Mammary epithelial cell (primary cell): Measurements from ENCODE around the gene CBX2.

Experiments
- EZH2 ChIP-seq: IDR thresholded peaks from 2 replicates; pipeline ENCODE4 v1.6.1; 2012; ENCODE audit warnings: low read length, inconsistent platforms, borderline replicate concordance
- TF ChIP-seq, protein P1 (sequence below), 2 donors: IDR thresholded peaks in 1 of 2; conservative IDR thresholded peaks in 1 of 2; 2 replicates each; pipeline ENCODE4 v1.5.1; 2011 to 2012; ENCODE audit warnings: inconsistent platforms in 2 of 2, low read length in 2 of 2, mild to moderate bottlenecking in 2 of 2, control low read depth in 1 of 2, low read depth in 1 of 2; ENCODE audit not compliant: insufficient read depth in 1 of 2; ENCODE audit errors: extremely low read depth in 1 of 2

GRCh38 chr17:79771276-79771675, 6.7 kb upstream of the CBX2 start:
- TF ChIP-seq, protein P1, sequence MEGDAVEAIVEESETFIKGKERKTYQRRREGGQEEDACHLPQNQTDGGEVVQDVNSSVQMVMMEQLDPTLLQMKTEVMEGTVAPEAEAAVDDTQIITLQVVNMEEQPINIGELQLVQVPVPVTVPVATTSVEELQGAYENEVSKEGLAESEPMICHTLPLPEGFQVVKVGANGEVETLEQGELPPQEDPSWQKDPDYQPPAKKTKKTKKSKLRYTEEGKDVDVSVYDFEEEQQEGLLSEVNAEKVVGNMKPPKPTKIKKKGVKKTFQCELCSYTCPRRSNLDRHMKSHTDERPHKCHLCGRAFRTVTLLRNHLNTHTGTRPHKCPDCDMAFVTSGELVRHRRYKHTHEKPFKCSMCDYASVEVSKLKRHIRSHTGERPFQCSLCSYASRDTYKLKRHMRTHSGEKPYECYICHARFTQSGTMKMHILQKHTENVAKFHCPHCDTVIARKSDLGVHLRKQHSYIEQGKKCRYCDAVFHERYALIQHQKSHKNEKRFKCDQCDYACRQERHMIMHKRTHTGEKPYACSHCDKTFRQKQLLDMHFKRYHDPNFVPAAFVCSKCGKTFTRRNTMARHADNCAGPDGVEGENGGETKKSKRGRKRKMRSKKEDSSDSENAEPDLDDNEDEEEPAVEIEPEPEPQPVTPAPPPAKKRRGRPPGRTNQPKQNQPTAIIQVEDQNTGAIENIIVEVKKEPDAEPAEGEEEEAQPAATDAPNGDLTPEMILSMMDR (conservative IDR thresholded peaks at IDR 0.05 in 1 of 2, IDR thresholded peaks at IDR 0.05 in 1 of 2; ENCODE audit: extremely low read depth in 1 of 2, insufficient read depth in 1 of 2, low read depth in 1 of 2, low read length in 2 of 2) = no peak
- no peak for TF ChIP-seq EZH2
